GM18505 (cell line): ENCODE measurements around the gene CBARP.

ENCODE experiments used
- ATAC-seq: cut with Tn5 transposase; IDR thresholded peaks from one replicate; pipeline ENCODE4 v1.9.1; 2021; ENCODE audit not compliant: unreplicated experiment
- POLR2A ChIP-seq: IDR thresholded peaks from 4 replicates; pipeline ENCODE4 v1.6.1; 2011; ENCODE audit warnings: borderline replicate concordance; ENCODE audit not compliant: insufficient read depth, insufficient read length; ENCODE audit errors: extremely low read depth

Gene CBARP, protein sequence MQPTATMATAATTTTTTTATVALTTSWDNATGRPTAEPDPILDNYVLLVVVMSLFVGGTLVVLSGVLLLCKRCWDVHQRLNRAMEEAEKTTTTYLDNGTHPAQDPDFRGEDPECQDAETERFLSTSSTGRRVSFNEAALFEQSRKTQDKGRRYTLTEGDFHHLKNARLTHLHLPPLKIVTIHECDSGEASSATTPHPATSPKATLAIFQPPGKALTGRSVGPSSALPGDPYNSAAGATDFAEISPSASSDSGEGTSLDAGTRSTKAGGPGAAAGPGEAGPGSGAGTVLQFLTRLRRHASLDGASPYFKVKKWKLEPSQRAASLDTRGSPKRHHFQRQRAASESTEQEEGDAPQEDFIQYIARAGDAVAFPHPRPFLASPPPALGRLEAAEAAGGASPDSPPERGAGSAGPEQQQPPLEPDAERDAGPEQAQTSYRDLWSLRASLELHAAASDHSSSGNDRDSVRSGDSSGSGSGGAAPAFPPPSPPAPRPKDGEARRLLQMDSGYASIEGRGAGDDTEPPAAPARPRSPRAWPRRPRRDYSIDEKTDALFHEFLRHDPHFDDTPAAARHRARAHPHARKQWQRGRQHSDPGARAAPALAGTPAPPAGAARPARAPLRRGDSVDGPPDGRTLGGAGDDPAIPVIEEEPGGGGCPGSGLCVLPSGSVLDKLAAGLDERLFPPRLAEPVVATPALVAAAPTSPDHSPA

DNA sequence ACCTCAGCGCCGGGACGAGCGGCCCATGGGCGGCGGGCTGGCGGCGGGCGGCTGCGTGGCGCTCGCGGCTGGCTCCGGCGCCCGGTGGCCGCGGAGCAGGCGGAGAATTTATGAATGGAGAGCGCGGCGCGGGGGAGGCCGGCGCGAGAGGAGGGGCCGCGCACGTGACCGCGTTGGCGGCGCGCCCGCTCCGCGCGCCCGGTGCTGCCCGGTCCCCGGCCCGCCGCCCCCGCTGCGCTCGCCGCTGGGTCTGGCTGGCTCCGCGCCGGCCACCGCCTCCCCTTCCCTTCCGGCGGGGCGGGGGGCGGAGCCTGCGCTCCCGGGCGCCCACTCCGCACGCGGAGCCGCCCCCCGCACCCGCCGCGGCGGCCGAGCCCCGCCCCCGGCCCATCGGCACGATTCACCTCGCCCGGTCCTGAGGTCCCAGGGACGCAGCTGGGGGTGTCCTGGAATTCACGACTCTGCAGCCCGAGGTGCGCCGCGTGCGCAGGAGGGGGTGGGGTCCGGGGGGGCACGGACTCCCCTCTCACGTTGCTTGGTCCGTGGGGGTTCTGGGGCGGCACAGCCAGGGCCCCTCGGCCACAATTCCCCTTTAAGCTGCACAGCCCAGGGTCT, at the start of gene CBARP:
Gene CBARP, minus strand, starts transcription at position 252 of the 615 bp plus-strand sequence. CDS start 1,905 bp downstream, outside the sequence.
- no peak for TF ChIP-seq POLR2A
- no peak for ATAC-seq

DNA sequence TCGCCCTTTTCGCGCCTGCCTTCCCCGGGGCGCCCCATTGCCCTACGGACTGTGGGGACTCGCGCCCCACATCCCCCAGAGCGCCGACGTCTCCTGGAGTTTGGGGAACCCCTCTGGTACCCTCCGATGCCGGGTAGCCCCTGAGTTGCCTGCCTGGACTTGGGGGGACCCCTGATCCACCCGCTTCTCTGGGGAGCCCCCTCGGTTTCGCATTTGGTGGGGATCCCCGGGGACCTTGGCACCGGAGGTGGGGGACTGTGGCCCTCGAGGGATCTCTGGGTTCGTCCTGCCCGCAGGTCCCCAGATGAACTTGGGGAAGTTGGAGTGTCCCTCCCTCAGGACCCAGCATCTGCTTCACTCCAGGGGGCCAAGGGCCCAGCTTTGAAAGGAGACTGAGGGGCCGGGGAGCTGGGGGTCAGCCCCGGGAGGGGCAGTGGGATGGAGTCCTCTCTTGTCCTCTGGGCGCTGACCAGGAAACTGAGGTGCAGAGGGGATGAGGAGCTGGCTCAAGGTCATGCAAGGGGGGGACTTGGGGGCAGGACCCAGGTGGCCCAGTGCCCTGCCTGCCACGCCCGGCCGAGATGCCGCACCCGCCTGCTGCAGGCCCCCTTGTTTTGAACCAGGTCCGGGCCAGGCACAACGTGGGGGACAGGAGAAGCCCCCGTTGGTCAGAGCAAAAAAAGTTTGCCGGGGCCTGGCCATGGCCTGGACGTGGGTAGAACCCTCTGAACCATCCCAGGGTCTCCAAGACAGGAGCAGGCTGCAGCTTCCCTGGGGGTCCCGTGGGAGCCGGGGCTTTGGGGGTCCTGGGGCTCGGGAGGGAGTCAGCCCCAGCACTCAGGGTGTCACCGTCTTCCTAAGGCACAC, 48.9 kb upstream of the CBARP start:
- ATAC-seq = no peak
- no peak for TF ChIP-seq POLR2A

DNA sequence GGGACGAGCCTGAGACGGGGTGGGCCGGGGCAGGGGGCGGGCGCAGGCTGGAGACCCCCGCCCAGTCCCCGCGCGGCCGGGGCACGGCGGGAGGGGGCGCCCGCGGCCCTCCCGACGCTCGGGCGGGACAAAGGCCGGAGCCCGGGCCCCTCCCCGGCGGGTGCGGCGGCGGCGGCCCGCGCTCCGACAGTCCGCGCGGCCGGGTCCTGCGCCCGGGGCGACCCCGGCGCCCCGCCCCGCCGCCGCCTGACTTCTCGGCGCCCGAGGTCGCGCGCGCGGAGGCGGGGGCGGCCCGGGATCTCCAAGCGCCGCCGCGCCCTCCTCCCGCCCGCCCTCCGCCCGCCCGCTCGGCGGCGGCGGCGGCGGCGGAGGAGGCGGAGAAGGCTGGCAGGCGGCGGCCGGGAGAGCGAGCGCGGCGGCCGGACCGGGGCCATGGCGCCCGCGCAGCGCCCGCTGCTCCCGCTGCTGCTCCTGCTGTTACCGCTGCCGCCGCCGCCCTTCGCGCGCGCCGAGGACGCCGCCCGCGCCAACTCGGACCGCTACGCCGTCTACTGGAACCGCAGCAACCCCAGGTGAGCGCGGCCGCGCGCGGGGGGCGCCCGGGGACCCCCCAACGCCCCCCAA, 48.0 kb upstream of the CBARP start, which contains the start of gene EFNA2:
Gene EFNA2, plus strand, starts transcription at position 137 of the 624 bp plus-strand sequence. Its CDS starts 296 bp downstream, at position 433.
- TF ChIP-seq POLR2A = no peak
- ATAC-seq = no peak

DNA sequence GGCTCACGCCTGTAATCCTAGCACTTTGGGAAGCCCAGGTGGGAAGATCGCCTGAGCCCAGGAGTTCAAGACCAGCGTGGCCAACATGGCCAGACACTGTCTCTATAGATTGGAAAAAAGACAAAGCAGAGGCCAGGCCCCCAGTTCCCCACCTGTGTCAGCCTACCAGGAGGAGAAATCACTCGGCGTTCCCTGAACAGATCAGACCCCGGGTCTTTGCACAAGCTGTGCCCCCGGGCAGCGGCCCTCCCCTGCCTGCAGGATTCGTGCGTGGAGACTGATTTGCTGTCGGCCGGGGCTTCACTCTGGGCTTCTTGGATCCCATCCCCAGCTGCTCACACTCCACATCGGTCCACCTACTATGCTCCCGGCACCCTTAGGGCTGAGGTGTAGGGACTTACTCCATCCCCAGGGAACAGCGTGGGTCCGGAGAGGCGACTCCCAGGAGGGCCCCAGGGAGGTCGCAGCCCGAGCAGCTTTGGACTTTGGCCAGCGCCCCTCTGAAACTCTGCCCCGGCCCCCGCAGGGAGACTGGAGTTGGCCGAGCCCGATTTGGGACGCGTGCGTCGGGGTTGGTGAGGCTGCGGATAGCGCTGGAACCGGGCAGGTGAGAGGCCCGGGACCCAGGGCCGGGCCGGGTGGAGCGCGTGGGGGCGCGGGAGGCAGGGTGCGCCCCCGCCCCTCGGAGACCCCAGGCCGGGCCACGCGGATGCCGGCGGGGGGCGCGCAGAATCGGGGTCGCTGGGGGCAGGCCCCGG, 47.4 kb upstream of the CBARP start:
- no peak for ATAC-seq
- no peak for TF ChIP-seq POLR2A

- TF ChIP-seq POLR2A = no peak
- ATAC-seq = no peak
Measured at GRCh38 chr19:1284293-1284978, 46.6 kb upstream of the CBARP start.

- ATAC-seq = no peak
- no peak for TF ChIP-seq POLR2A
Measured at GRCh38 chr19:1283917-1284292, 46.1 kb upstream of the CBARP start.

DNA sequence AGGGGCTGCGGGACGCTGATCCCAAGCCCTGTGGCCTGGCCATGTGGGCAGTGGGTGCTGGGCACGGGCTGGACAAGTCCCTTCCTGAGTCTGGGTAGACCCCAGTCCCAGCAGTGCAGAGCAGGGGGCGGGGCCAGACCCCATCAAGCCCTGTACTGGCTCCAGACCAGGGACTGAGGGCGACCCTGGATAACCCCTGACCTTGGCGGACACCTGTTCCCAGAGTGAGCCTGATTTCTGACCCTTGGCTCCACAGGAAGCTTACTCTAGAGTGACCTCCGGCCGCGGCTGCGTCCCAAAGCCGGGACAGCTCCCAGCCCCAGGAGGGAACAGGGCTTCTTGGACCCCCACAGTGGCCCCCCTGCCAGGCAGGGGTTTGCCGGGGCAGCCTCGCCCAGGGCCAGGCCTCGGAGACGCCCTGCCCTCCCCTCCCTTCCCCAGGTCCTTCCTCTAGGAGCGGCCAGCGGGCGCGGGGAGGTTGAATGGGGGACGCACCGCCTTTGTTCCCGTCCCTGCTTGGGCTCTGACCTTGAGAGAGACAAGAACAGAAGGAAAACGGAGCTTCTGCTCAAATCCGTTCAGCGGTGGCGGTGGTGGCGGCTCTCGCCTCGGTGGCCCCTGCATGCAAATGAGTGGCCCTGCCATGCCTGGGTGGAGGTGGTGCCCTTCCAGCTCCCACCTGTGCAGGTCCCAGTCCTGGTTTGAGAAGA, 45.6 kb upstream of the CBARP start:
- no peak for TF ChIP-seq POLR2A
- no peak for ATAC-seq

DNA sequence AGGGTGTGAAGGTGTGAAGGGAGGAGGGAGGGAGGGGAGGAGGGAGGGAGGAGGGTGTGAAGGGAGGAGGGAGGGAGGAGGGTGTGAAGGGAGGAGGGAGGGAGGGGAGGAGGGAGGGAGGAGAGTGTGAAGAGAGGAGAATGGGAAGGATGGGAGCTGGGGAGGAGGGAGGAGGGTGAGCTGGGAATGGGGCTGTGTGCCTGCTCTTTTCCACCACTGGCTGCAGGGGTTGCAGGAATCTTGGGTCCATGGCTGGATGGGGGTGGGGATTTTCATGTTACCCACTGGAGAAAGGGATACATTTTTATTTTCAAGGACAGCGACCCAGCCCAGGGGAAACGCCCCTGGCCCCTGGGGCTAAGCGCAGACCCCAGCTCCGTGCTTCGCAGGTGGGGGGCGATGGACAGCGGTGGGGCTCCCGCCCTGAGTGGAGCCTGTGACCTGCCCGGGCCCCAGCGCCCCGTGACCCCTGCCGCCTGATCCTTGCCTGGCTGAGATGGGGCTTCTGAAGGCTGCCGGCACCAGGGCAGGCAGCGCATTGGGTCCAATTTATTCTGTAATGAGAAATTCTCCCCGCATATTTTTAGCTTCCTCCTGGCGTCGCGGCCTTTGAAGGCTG, 44.9 kb upstream of the CBARP start:
- no peak for TF ChIP-seq POLR2A

GRCh38 chr19:1281569-1282287, 43.9 kb upstream of the CBARP start:
- no peak for ATAC-seq
- TF ChIP-seq POLR2A = no peak

More for the DNA sequence above, 44.9 kb upstream of the CBARP start:
- no peak for ATAC-seq

DNA sequence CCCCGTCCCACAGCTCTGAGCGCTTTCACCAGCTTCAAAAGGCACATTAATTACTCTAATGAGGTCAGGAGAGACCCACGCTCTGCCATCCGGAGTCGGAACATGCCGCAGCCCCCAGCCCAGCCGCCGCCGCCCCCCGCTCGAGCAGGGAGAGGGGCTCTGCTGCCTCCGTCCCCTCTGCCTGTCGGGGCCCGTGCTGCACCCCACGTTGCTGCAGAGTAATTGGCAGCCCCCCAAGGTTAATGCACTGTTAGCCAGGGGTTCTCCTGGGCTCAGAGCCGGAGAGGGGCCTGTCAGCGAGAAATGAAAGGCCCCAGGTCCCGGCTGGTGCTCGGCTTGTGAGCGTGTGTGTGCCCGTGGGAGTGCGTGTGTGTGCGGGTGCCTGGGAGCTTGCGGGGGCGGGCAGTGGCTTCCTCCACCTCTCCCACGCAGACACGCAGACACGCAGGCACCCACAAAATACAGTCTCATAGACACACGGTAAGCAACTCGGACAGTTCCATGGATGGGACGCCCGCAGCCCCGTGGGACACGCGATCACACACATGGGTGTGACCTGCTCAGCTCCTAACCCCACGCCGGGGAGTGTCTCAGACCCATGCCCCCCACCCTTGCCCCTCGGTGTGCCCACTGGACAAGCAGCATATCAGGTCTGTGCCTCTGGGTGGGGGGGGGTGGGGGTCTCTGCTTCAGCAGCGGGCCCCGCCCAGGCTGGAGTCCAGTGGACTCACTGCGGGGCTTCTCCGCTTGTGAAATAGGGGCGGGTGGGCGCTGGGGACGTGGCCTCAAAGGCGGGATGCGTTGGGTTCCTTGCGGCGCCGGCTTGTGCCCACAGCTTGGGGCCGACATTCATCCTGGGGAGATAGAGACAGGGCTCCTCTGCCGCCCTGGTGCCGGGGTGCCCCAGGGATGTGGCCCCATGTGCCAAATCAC, 43.1 kb upstream of the CBARP start:
- TF ChIP-seq POLR2A = no peak

More for the DNA sequence above, 43.1 kb upstream of the CBARP start:
- ATAC-seq = no peak
